Ishikawa (cell line): ENCODE data around the gene ATMIN.

Experiments used
- CEBPB ChIP-seq: IDR thresholded peaks from 2 replicates; pipeline ENCODE4 v1.6.1; 2012
- CREB1 ChIP-seq: IDR thresholded peaks from 2 replicates; pipeline ENCODE4 v1.6.1; 2012; ENCODE audit warnings: low read depth
- EP300 ChIP-seq: IDR thresholded peaks from 2 replicates; pipeline ENCODE4 v1.6.1; 2012; ENCODE audit warnings: borderline replicate concordance
- RAD21 ChIP-seq: IDR thresholded peaks from 2 replicates; pipeline ENCODE4 v1.6.1; 2012; ENCODE audit warnings: low read depth
- TAF1 ChIP-seq: IDR thresholded peaks from 2 replicates; pipeline ENCODE4 v1.6.1; 2012; ENCODE audit warnings: low read depth, mild to moderate bottlenecking
- YY1 ChIP-seq: IDR thresholded peaks from 2 replicates; pipeline ENCODE4 v1.6.1; 2012; ENCODE audit warnings: low read depth
- TF ChIP-seq, protein P1 (sequence below): IDR thresholded peaks from 2 replicates; pipeline ENCODE4 v1.6.1; 2012

- TF ChIP-seq YY1 (no peak), CREB1 (no peak), TAF1 (no peak), RAD21 (no peak), CEBPB (no peak), EP300 (no peak)
- TF ChIP-seq, protein P1, sequence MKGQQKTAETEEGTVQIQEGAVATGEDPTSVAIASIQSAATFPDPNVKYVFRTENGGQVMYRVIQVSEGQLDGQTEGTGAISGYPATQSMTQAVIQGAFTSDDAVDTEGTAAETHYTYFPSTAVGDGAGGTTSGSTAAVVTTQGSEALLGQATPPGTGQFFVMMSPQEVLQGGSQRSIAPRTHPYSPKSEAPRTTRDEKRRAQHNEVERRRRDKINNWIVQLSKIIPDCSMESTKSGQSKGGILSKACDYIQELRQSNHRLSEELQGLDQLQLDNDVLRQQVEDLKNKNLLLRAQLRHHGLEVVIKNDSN, result no peak
Observed at GRCh38 chr16:80997139-80997798, 38.4 kb upstream of the ATMIN start.
